ENCODE results near the gene HGD. TPM values are rescaled to one million over a fixed set of nuclear protein-coding genes. Genes with fewer than 3 reads are reported as not detected.
"Not testable (repeated sequence)": the region's sequence is repeated elsewhere in the genome, so short reads cannot be mapped to it uniquely, and the experiment has no call there.

Gene HGD
- total RNA-seq, 1 donor from 2014 or later = 0.49 TPM

DNA sequence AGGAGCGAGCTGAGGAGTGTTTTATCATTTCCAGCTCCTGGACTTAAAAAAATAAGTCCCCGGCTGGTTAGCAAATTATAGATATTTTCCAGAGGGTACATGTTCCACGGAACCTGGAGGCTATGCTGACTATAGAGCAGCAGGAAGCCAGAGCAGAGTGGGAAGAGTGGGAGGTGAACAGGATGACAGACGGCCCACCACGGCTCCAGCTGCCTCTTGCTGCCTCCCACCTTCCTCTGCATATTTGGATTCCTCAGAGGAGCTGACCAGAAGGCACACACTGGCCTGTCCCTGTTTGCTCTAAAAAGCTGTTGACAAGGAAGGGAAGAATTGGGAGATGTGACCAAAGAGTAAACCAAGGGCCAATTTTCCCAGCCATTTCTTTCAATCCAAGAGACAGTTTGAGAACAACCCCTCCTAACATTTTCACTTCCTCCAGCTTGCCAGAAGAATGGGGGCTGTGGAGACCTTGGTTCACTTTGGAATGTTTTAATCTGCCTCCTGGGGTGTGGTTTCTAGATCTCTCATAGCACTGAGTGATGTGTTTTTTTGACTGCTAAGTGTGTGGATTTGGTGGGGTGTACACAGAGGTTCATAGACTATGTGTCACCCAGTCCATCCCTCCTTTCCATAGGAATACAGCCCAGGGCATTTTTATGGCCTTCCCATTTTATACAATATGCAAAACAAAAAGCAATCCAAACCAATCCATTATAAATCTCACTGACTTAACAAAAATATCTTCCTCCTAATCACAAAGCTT lies 36.8 kb downstream of the HGD start:
- H3K27ac ChIP-seq (replicated peaks) = no peak overlapping the region
- no peak for DNase-seq
- intact Hi-C loops (cut with micrococcal nuclease) = no loop called here

DNA sequence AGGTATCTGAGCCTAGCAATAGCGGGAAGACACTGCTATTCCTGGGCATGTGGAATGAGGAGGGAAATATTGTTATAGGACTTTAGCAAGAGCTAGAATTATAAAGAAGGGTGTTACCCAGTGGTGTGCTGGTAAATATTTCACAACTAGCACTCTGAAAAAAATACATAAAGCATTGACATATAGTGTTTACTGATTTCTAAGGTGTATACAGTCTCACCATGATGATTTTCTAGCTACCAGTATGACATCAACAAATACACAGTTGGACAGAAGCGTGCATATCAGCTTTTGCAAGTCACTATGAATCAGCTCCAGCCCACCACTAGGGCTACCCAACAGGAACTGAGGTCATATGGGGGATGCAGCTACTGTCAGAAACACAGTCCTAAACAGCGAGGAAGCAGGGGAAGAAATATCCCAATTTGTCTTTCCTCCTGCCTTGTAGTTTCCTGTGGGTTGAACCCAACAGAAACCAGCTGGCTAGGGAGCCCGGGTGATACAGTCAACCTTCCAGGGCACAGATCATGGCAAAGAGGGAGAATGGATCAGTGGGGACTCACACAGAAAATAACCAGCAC lies 39.6 kb downstream of the HGD start:
- no peak overlapping the region for H3K27ac ChIP-seq (replicated peaks)
- TF ChIP-seq, protein P1, sequence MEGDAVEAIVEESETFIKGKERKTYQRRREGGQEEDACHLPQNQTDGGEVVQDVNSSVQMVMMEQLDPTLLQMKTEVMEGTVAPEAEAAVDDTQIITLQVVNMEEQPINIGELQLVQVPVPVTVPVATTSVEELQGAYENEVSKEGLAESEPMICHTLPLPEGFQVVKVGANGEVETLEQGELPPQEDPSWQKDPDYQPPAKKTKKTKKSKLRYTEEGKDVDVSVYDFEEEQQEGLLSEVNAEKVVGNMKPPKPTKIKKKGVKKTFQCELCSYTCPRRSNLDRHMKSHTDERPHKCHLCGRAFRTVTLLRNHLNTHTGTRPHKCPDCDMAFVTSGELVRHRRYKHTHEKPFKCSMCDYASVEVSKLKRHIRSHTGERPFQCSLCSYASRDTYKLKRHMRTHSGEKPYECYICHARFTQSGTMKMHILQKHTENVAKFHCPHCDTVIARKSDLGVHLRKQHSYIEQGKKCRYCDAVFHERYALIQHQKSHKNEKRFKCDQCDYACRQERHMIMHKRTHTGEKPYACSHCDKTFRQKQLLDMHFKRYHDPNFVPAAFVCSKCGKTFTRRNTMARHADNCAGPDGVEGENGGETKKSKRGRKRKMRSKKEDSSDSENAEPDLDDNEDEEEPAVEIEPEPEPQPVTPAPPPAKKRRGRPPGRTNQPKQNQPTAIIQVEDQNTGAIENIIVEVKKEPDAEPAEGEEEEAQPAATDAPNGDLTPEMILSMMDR (IDR thresholded peaks at IDR 0.05; ENCODE audit: borderline replicate concordance) = no peak

More for the DNA sequence above, 36.8 kb downstream of the HGD start:
- TF ChIP-seq, protein P1 (IDR thresholded peaks at IDR 0.05; ENCODE audit: borderline replicate concordance) = no peak
- Histone ChIP-seq H3K9me3 (replicated peaks) (no peaks in the 10 kb centered on the region), H3K4me1 (peaks cover 18% of the 10 kb centered on the region), H3K4me3 (no peak overlapping the region), H3K27me3 (ENCODE audit: low read depth) (no peaks in the 10 kb centered on the region), H3K36me3 (no peaks in the 10 kb centered on the region)

DNA sequence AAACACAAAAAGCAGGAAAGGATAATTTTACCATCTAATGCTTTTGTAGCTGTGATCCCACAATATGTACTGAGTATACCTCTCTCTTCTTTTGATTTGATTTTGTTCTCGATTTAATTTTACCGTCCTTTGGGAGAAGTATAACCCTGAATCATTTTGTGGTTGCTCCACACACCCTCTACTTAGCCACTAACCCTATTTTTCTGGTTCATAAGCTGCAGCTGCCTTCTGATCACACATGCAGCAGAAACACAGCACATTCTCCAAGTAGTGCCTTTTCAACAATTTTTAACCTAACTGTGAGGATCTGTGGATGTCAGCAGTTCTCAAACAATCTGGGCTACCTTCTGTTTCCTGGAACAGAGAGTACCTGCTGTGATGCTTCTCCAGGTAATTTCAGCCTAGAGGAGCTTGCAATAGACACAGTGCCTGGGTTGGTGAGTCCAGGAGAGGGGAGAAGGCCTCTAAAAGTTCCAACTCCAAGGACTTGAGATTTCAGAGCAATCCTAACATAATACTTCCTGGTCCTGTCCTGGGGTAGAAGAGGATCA lies 40.3 kb downstream of the HGD start:
- intact Hi-C loops (cut with micrococcal nuclease) = no loop called here
- TF ChIP-seq, protein P1 (IDR thresholded peaks at IDR 0.05; ENCODE audit: borderline replicate concordance) = no peak
- H3K36me3 ChIP-seq = no peaks in the 10 kb centered on the region
- no peak overlapping the region for H3K27ac ChIP-seq (replicated peaks)
- H3K4me3 ChIP-seq = no peak overlapping the region
- no peak for DNase-seq
- peaks cover 13% of the 10 kb centered on the region for H3K4me1 ChIP-seq
- H3K27me3 ChIP-seq (ENCODE audit: low read depth) = no peaks in the 10 kb centered on the region
- no peaks in the 10 kb centered on the region for H3K9me3 ChIP-seq (replicated peaks)

More for the DNA sequence above, 39.6 kb downstream of the HGD start:
- no peak overlapping the region for H3K4me3 ChIP-seq
- intact Hi-C loops (cut with micrococcal nuclease) = no loop called here
- peaks cover 18% of the 10 kb centered on the region for H3K4me1 ChIP-seq
- no peaks in the 10 kb centered on the region for H3K36me3 ChIP-seq
- H3K27me3 ChIP-seq (ENCODE audit: low read depth) = no peaks in the 10 kb centered on the region
- no peak for DNase-seq
- H3K9me3 ChIP-seq (replicated peaks) = no peaks in the 10 kb centered on the region

DNA sequence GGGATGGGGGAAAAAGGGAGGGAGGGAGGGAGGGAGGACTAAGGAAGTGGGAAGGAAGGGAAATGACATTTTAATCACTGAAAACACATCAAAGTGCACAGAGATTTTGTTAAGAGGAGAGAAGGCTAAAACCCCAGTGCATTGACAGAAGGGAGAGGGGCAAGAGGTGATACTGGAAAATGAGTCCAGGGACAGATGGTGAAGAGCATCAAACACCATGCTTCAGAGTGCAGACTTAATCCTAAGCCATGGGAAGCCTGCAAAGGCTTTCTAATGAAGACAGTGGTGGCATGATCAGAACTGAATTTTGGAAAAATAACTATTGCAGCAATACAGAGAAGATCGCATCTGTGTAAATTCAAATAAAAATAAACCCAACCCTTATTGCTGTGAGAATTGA lies 41.8 kb downstream of the HGD start:
- H3K36me3 ChIP-seq = no peaks in the 10 kb centered on the region
- intact Hi-C loops (cut with micrococcal nuclease) = no loop called here
- H3K4me3 ChIP-seq = no peak overlapping the region
- no peak overlapping the region for H3K27ac ChIP-seq (replicated peaks)
- no peaks in the 10 kb centered on the region for H3K9me3 ChIP-seq (replicated peaks)
- TF ChIP-seq, protein P1 (IDR thresholded peaks at IDR 0.05; ENCODE audit: borderline replicate concordance) = no peak
- peaks cover 5% of the 10 kb centered on the region for H3K4me1 ChIP-seq
- DNase-seq = no peak
- H3K27me3 ChIP-seq (ENCODE audit: low read depth) = no peaks in the 10 kb centered on the region

DNA sequence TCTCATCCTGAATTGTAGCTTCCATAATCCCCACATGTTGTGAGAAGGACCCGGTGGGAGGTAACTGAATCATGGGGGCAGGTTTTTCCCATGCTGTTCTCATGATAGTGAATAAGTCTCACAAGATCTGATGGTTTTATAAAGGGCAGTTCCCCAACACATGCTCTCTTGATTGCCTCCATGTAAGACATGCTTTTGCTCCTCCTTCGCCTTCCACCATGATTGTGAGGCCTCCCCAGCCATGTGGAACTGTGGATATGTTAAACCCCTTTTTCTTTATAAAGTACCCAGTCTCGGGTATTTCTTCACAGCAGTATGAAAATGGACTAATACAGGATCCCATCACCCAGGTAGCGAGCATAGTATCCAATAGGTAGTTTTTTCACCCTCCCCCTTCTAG lies 43.2 kb downstream of the HGD start:
- H3K27me3 ChIP-seq (ENCODE audit: low read depth); H3K27ac ChIP-seq (replicated peaks); H3K9me3 ChIP-seq (replicated peaks); DNase-seq; H3K36me3 ChIP-seq; intact Hi-C loops (cut with micrococcal nuclease); H3K4me3 ChIP-seq; H3K4me1 ChIP-seq: not testable (repeated sequence)
